Epithelial cell of proximal tubule (primary cell): ENCODE results near the gene TTC28. TPM values are rescaled to one million over a fixed set of nuclear protein-coding genes. Genes with fewer than 3 reads are reported as not detected.

Source experiments
- DNase-seq: peaks from one replicate; pipeline ENCODE4 v3.0.0-alpha.2; 2011; ENCODE audit warnings: low read depth
- H3K4me3 ChIP-seq: 2 replicates; pipeline ENCODE4 v1.5.1; 2011; ENCODE audit warnings: low read depth, mild to moderate bottlenecking, low read length
- total RNA-seq: library from RNA; depleted of rRNA; stranded (reverse); fragments of >200 nt; gene quantifications from 2 replicates; pipeline ENCODE4 v1.2.3, GENCODE V29; 2015
- TF ChIP-seq, protein P1 (sequence below): conservative IDR thresholded peaks from 2 replicates; pipeline ENCODE4 v1.5.1; 2012; ENCODE audit warnings: low read depth, mild to moderate bottlenecking, low read length

TTC28 gene
- total RNA-seq, 1 donor from 2014 or later: 3.7 TPM

DNA sequence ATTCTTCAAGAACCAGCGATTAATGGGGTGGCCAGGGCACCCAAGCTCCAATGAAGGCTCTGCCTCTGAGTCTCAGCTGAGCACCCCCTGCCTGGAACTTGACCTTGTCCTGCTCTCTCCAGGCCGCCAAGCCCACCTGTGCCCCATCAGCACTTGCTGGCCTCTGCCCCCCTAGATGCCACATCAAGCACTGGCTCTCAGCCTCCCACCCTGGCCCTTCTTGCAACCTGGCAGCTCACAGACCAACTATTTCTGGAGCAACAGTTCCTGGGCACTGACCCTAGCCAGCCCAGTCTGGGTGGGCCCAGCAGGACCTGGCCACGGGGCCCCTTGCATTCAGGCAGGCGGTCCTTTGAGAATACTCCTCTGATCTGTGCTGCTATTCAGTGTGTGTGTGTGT lies 661.8 kb downstream of the TTC28 start:
- no peak overlapping the region for H3K4me3 ChIP-seq
- TF ChIP-seq, protein P1, sequence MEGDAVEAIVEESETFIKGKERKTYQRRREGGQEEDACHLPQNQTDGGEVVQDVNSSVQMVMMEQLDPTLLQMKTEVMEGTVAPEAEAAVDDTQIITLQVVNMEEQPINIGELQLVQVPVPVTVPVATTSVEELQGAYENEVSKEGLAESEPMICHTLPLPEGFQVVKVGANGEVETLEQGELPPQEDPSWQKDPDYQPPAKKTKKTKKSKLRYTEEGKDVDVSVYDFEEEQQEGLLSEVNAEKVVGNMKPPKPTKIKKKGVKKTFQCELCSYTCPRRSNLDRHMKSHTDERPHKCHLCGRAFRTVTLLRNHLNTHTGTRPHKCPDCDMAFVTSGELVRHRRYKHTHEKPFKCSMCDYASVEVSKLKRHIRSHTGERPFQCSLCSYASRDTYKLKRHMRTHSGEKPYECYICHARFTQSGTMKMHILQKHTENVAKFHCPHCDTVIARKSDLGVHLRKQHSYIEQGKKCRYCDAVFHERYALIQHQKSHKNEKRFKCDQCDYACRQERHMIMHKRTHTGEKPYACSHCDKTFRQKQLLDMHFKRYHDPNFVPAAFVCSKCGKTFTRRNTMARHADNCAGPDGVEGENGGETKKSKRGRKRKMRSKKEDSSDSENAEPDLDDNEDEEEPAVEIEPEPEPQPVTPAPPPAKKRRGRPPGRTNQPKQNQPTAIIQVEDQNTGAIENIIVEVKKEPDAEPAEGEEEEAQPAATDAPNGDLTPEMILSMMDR: no peak

DNA sequence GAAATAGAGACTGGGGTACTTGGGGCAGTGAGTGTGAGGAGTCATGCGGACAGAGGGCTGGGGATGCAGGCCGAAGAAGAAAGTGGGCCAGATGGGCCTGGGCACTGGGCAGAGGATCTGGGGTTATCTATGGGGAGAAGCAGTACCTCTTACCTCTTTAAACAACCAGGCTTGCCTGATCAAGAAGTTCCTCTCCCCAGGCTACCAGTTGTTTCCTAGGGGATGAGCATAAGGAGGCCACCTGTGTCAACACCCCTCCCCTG lies 662.2 kb downstream of the TTC28 start:
- TF ChIP-seq, protein P1: no peak
- H3K4me3 ChIP-seq: no peak overlapping the region

More for the DNA sequence above, 661.8 kb downstream of the TTC28 start:
- DNase-seq: no peak

GRCh38 chr22:28016781-28017557 lies 662.7 kb downstream of the TTC28 start:
- TF ChIP-seq, protein P1: no peak
- no peak for DNase-seq

More for the DNA sequence above, 662.2 kb downstream of the TTC28 start:
- DNase-seq: no peak

GRCh38 chr22:28015676-28016601 lies 663.7 kb downstream of the TTC28 start:
- DNase-seq: no peak
- TF ChIP-seq, protein P1: no peak
- H3K4me3 ChIP-seq: no peak overlapping the region

More at GRCh38 chr22:28016781-28017557, 662.7 kb downstream of the TTC28 start:
- H3K4me3 ChIP-seq: no peak overlapping the region

DNA sequence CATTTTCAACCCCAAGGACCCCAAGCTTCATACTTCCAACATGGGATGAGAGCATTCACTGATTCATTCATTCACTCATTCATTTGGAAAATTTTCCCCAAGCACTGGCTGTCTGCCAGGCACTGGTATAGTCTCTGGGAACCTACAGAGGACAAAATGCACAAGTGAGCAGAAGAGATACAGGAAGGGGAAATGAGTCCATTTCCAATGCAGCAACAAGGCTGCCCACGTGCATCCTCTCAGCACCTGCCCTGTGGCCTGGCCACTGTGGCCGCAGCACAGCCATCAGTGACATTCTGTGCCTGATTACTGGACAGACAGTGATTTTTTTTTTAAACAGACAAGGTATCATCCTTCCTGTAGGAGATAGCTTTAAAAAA lies 664.6 kb downstream of the TTC28 start:
- no peak for DNase-seq
- TF ChIP-seq, protein P1: no peak
- no peak overlapping the region for H3K4me3 ChIP-seq

DNA sequence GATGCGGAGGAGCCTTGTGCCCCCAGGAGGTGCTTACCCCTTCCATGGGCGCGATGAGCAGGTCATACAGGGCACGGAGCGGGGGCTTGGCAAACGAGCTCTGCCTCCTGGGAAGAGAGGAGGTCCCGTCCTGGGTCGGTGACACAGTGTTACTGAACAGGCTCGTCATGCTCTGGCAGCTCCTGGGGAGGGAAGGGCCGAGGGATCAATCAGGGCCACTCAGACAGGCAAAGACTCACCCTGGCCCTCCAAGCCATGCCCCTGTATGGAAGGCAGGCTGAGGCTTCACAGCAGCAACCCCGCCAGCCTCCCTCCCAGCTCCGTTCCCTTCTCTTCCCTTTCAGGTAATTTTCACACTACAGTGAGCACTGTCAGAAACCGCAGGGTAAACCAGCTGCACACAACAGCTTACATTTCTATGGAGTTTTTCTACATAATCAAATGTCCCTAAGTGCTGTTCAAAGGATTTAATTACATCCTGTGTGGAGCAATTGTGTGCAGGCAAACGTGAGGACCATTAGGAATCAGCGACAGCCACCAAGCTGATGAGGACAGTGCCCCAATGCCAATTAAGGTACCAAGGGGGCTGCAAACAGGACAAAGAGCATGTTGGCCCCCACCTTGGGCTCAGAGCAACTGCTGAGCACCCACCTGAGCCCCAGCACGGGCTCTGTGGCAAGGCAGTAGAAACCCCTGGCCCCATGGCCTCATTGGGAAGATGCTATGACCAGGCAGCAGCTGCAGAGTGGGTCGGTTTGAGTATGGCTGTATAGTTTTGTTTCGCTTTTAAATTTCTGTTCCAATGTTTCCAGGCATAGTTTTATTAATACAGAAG lies 665.2 kb downstream of the TTC28 start:
- TF ChIP-seq, protein P1: no peak
- H3K4me3 ChIP-seq: no peak overlapping the region
- no peak for DNase-seq
